Effector CD4-positive, alpha-beta T cell (primary cell): Measurements from ENCODE around the gene MARCHF9.

Source experiments
- DNase-seq: peaks from one replicate; pipeline ENCODE4 v3.0.0-alpha.2; 2020

MARCHF9 gene

DNA sequence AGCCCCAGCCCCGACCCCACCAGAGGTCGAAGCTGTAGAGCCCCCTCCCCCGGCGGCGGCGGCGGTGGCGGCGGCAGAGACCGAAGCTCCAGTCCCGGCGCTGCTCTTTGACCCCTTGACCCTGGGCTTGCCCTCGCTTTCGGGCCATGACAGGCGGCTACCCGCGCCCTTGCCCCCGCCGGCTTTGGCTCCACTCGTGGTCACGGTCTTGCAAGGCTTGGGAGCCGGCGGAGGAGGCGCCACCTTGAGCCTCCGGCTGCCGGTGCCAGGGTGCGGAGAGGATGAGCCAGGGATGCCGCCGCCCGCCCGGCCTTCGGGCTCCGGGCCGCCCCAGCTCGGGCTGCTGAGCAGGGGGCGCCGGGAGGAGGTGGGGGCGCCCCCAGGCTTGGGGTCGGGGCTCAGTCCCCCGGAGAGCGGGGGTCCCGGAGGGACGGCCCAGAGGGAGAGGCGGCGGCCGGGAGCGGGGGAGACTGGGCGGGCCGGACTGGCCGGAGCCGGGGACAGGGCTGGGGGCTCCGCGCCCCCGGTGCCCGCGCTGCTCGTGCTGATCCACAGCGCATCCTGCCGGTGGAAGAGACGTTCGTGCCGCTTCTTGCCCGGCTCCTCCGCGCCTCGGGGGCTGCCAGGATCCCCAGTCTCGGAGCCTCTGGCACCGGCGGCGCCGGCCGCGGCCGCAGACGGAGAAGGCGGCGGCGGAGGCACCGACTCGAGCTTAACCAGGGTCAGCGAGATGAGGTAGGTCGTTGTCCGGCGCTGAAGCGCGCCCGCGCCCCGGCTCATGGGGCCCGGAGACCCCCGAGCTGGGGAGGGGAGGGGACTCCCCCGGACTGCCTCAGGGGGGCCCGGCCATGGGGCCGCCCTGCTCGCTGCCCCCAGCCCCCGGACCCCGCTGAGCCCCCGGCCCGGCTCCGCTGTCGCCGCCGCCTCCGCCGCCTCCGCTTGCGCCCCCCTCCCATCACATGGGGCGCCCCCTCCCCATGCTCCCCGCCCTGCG is 17.1 kb upstream of the MARCHF9 start:
- DNase-seq = no peak

DNA sequence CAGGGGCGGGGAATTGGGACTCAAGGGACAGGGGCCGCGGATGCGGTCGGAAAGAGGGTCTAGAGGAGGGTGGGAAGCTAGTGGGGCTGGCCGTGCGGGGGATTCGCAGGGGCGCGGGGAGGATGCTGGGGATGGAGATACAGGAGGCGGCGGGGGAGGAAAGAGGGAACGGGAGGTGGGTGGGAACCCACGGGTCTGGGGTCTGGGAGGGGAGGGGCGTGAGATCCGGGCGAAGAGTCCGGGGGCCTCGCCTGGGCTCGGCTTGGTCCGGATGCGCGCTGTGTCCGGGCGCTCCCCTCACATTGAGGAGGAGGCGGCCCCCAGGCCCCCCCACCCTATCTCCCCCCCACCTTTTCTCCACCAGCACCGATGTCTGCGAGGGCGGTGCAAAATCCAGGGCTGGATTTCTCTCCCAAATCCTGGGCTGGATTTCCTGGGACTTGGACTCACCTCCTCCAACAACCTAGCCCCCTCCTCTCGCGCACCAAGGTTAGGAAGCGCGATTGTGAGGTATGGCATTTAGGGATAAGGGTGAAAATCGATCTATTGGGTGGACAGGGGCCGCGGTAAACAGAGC is 16.2 kb upstream of the MARCHF9 start, which contains the start of gene AGAP2:
TSS of gene AGAP2 (minus strand) at position 82 of the 577 bp plus-strand sequence. CDS start 496 bp downstream, outside the sequence.
- no peak for DNase-seq

- no peak for DNase-seq
These were observed 15.5 kb upstream of the MARCHF9 start for GRCh38 chr12:57739387-57739786.

DNA sequence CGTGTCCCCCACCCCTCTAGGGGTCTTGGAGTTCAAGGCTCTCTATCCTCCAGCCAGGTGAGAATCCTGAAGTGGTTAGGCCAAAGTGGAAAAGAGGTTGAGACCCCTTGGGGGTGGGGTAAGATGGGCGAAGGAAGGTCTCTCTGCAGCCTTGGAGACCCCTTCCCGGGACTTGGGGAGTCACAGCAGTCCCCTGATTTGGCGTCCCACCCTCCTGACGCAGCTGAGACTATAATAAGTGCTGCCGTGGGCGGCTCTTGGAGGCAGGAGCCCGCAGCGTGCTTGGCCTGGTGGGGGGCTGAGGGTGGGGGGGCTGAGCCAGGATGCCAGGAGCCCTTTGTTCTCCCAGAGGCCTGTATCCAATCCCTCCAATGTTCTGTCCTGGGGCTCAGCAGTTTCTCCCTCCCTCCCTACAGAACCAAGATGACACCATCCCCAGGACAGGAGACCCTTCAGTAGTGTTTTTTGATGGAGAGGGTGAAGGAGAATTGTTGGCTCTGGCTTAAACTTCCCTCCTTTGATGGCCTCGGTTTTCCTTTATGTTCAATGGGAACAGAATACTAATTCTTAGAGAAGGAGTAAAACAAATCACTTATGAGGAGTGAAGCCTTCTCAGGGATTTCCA is 14.9 kb upstream of the MARCHF9 start:
- no peak for DNase-seq

DNA sequence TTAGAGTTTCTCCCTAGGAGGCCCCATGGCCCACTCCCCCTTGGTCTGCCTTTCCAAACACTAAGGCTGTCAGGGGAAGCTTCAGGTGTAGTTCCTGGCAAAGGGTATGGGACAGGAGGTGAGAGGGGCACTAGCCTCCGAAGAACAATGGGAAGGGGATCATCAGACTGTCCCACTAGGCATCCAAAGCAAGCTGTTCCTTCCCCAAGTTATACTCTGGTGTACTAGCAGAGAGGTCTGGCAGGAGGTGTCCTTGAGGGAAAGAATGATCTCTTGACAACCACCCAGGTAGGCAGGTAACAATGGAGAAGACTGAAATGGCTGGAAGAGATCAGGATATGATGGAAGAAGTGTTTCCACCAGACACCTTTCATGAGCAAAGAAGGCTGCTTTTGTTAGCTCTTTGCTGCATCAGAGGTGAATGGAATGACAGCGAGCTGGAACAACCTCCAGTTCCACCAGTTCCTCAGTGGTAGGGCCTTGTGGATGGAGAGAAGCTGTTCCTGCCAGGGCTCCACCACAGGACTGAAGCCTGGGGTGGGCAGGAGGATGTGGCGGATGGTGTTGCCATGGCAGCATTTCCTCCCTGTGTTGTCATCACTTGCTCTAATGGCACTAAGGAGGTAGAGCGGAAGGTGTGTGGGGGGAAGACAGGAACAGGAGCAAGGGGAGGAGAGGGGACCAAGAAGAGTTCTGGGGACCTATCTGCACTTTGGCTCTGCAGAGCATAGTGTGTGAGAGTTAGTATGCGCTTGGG is 14.1 kb upstream of the MARCHF9 start:
- DNase-seq = peak; percentile 75

- DNase-seq = no peak
These were observed 13.5 kb upstream of the MARCHF9 start for GRCh38 chr12:57741413-57741789.

DNA sequence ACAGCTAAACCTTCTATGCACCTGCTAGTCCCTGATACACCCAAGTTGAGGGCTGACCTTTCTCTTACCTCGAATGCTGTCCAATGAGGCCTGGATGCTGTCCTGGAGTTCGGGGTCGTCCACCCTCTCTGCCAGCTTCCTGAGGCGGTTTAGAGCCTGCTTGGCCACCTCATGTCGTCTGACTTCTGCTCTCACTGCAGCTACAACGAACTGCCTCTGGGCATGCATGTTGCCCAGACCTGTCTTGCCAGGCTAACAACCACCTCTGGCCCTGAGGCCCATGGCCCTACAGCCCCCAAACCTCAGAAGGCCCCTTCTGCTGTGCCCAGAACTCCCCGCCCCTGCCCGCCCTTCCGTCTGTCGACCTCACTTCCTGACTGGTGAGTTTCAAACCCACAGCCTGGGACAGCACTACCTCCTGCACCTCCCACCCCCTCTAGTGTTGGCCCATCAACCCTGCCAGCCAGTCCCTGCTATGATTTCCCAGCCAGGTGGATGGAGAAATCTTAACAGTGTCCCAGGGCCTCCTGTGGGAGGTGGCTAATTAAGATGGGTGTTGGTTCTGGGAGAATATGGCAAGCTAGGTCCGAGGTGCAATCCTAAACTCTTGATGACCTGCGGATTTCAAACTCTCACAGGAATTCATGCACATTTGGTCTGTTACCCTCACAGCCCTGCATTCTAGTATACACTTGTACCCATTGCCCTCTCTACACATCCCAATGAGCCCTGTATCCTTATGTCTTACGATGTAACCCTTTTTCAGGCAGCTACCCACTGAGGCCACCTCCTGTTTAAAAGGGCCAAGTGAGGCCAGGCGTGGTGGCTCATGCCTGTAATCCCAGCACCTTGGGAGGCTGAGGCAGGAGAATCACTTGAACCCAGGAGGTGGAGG is 12.8 kb upstream of the MARCHF9 start:
- peak; percentile 68 for DNase-seq

GRCh38 chr12:57743769-57744168 is 11.1 kb upstream of the MARCHF9 start:
- DNase-seq = no peak

DNA sequence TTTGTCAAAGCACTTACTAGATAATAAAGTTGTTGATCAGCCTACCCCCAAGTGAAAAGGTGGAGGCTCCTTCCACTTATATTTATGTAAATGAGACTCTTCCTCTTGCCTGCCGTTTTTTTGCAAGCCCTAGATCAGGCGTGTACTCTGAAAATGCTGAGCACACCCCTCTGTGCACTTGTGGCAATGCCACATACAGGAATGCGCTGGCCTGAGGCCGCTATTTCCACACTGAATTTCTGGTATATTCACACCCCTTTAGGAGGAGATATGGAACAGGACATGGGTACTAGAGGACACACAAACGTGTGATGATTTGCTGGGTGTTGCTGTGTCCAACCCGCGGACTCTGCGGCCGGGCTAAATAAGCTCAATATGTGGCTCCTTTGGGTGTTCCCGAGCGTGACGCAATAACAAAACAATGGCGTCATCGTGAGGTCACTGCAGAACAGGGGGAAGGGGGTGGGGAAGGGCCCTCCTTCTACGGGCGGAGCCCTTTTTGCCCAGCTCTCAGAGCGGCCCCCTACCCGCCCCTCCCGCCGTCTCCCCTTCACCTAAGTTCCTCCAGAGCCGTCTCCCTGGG is 10.6 kb upstream of the MARCHF9 start:
- peak; percentile 64 for DNase-seq

- peak; percentile 94 for DNase-seq
These were observed 10.0 kb upstream of the MARCHF9 start, which contains the start of gene TSPAN31 for GRCh38 chr12:57744777-57745484. Gene TSPAN31 (plus strand): TSS chr12:57745039. CDS start chr12:57745155, 116 bp downstream.

DNA sequence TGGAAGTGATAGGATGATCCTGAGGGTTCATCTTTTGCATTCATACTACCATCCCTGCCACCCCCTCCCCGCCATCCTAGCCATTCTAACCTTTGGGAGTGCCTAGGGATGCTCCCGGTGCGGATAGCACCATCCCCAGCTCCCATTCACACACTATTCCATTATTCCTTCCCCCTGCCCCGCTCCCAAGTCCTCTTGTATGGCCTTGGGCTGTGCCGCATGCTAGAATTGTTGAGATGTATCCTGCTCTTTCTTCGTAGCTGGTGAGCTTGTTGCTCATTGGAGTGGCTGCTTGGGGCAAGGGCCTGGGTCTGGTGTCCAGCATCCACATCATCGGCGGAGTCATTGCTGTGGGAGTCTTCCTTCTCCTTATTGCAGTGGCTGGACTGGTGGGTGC is 9.4 kb upstream of the MARCHF9 start:
- DNase-seq = no peak

GRCh38 chr12:57746025-57746424 is 8.9 kb upstream of the MARCHF9 start:
- no peak for DNase-seq

GRCh38 chr12:57749061-57749460 is 5.8 kb upstream of the MARCHF9 start:
- no peak for DNase-seq

DNA sequence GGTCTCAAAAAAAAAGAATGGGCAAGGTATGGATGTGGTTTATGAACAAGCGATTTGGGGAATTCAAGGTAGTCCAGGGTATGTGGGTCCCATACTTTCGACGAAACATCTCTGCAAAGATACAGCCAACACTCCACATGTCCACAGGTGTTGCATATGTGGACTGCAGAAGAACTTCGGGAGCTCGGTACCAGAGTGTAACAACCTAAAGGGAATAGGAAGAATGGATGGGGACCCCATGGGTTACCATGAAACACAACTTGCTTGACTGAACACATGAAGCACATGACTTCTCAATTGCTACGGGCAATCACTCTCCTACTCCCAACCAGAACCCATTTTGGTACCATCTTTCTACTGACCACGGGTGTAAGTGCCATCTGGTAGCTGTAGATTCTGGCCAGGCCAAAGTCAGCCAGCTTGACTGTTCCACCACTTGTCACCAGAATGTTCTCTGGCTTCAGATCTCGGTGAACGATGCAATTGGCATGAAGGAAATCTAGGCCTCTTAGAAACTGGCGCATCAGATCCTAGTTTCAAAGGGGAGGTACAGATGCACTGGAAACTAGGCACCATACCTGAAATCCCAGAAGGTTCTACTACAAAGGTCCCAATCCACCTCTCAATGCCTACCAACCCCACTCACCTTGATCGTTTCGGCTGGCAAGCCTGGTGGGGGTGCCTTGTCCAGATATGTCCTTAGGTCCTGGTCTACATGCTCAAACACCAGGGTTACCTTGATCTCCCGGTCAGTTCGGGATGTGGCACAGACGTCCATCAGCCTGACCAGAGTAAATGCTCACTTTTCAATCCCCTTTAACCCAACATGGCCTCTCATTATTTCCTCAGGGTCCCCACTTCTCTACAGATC is 4.1 kb upstream of the MARCHF9 start:
- no peak for DNase-seq

- DNase-seq = no peak
These were observed 3.5 kb upstream of the MARCHF9 start for GRCh38 chr12:57751432-57751787.

DNA sequence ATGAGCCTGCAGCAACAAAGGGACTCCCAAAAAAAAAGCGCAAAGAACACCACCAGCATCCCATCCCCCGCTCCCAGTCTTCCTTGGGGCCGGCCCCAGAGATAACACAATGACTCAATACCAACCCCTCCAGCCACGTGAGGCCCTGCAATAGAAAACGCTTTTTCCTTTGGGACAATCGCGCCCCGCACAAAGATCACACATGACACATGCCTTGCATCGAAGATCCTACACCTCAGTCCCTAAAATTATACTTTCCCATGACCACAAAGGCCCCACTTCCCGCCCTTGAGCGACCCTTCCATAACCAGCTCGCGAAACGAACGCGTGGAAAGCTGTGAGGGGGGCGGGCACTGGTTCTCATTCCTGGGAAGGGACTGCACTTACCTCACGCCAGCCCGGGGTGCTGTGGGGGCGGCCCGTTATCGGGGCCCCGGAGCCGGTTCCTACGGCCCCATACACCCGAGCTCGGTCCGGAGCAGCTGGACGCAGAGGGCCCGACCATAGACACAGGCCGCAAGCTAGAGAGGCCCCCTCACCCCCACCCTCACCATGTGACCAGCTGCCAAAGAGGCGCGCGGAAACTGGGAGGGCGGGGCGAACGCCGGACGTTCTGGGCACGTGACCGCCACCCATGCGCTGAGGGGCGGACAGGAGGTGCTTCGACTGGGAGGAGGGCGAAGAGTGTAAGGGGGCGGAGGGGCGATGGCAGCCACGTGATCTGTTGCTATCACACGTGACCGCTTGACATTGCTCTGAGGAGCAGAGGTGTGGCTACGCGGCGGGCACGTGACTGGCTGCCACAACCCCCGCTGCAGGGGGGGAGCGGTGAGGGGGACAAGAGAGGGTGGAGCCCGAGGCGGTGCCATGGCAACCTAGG is 2.9 kb upstream of the MARCHF9 start, which contains the start of gene CDK4:
TSS of gene CDK4 (minus strand) at position 523 of the 880 bp plus-strand sequence. CDS start 593 bp downstream, outside the sequence.
- DNase-seq = peak; percentile 99

DNA sequence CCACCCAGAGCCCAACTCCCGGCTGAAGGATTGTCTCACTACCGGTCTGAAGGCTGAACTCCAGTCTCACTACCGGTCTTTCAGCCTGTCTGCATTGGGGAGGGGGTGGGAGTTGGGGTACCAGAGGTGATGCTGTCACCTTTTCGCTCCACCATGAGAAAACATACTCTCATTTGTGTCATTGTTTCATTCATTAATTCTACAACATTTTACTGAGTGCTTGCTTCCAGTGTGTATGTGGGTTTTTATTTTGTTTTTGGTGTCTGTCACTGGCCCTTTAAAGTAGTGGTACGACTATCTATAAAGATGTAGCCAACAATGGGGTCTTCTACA is 2.3 kb upstream of the MARCHF9 start:
- no peak for DNase-seq

DNA sequence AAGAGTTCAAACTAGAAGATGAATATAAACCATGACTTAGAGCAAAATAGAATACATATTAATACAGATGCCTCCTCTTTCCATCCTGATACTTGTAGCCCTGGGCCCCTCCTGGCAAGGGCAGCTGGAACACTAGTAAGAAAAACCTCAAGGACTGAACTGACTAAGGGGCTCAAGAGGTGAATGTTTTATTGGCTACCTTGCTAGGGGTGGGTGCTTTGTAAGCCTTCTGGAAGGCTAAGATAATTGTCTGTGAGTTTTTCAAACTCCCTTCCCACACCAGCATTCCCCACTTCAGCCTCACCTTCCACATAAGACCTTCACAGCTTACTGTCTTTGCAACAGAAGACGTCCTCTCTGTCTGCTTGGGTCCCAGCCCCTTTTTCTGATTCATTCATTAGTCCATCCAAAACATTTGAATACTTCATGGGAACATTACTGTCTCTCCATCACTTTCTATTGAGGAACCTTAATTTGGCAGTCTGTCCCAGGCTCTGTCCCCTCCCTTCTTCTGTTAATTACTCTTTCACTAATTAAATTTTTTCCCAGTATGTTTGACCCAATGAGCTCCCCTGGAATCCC is 1.1 kb upstream of the MARCHF9 start:
- no peak for DNase-seq

DNA sequence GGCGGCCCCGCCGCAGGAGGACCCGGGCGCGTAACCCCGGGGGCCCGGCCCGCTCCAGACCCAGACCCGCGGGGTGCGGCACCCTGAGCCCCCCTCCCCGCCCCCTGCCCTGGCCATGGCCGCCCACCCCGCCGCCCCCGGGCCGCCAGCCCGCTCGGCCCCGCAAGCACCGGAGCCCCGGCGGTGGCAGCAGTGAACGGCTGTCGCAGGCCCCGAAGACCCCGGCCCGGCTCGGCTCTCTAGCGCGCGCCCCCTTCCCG is 221 bp downstream of the MARCHF9 start:
- DNase-seq = no peak
